Motor neuron (in vitro differentiated cells): ENCODE measurements around the gene NDUFC2. TPM values are rescaled to one million over a fixed set of nuclear protein-coding genes. Genes with fewer than 3 reads are reported as not detected.
A peak's percentile ranks its signal among the peaks of the same experiment; 100 is the strongest.
"Not testable (repeated sequence)": the region's sequence is repeated elsewhere in the genome, so short reads cannot be mapped to it uniquely, and the experiment has no call there.

Experiments used
- ATAC-seq, 8 experiments: fragments of 200-7000 bp; cut with Tn5 transposase; replicated peaks in 6 of 8; 2 replicates each; pipeline ENCODE4 v1.8.0; 2021; ENCODE audit warnings: mild to moderate bottlenecking in 8 of 8, moderate library complexity in 8 of 8
- H3K27ac ChIP-seq, 2 donors: fragments of 250-450 bp; sonication (Bioruptor Pico); 2 replicates each; pipeline ENCODE4 v1.9.0; 2021; ENCODE audit warnings: antibody characterized with exemption in 2 of 2, mild to moderate bottlenecking in 2 of 2, moderate library complexity in 1 of 2
- H3K4me1 ChIP-seq, 2 donors: fragments of 250-450 bp; sonication (Bioruptor Pico); replicated peaks in 1 of 2; 2 replicates each; pipeline ENCODE4 v1.6.1; 2021; ENCODE audit warnings: antibody characterized with exemption in 2 of 2, mild to moderate bottlenecking in 2 of 2, moderate library complexity in 1 of 2
- H3K4me3 ChIP-seq, 5 donors: fragments of 250-450 bp; sonication (Bioruptor Pico); 2 replicates each; pipeline ENCODE4 v1.9.0; 2021; ENCODE audit warnings: antibody characterized with exemption in 5 of 5, mild to moderate bottlenecking in 5 of 5, moderate library complexity in 4 of 5
- WGBS, 10 experiments: fragments of 450-650 bp; shearing (Covaris generic); methylation state at CpG; one replicate each; pipeline ENCODE4 v1.0.0; 2022; 5-methylcytosine and 5-hydroxymethylcytosine counted together
- in situ Hi-C, 9 experiments: fragments of 400-800 bp; cut with MboI; loops; one replicate each; pipeline ENCODE4 v1.15.0; 2021; ENCODE audit warnings: low sequenced_read_pairs in 9 of 9, low pct_unique_long_range_greater_than_20kb in 2 of 9; ENCODE audit not compliant: unreplicated experiment in 9 of 9
- total RNA-seq, 8 experiments: library from RNA; unstranded; fragments of 300-600 nt; gene quantifications; 2 replicates each; pipeline versions ENCODE4 v1.2.3 to v1.2.4, GENCODE V29; 2022

Gene NDUFC2
- total RNA-seq, 8 experiments from 2014 or later = 215 to 389 (median 268) TPM

DNA sequence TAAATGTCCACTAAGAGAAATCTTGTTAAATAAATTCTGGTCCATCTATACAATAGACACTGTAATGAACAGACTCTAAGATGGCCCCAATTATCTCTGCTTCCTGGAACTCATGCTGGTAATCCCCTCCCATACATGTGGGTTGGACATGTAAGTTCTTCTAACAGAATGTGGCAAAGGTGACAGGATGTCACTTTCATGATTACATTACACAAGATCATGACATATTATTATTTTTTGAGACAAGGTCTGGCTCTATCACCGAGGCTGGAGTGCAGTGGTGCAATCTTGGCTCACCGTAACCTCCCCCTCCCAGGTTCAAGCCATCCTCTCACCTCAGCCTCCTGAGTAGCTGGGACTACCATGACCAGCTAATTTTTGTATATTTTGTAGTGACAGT is 14.6 kb upstream of the NDUFC2 start:
- 90 to 100% (median 100%) methylated on average over 1 to 2 of the region's 2 CpGs; no CpG with 5 or more reads in 3 of the 10 experiments for WGBS, 10 experiments
- in situ Hi-C loops = no loop called here
- Histone ChIP-seq H3K4me1 (no peaks in the 10 kb centered on the region), H3K4me3 (no peak overlapping the region), H3K27ac (no peak overlapping the region)
- no peak for ATAC-seq

DNA sequence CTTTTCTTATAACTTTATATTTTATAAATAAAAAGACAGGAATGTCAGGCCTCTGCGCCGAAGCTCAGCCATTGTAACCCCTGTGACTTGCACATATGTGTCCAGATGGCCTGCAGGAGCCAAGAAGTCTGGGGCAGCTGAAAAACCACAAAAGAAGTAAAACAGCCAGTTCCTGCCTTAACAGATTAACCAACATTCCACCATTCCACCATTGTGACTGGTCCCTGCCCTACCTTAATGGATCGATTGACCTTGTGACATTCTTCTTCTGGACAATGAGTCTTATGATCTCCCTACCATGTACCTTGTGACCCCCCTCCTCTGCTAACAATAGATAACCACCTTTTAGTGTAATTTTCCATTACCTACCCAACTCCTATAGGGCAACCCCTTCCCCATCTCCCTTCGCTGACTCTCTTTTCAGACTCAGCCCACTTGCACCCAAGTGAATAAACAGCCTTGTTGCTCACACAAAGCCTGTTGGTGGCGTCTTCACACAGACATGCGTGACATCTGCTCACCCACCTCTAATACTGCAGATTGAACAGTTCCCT is 6.9 kb upstream of the NDUFC2 start:
- ATAC-seq, in situ Hi-C loops, H3K27ac ChIP-seq, H3K4me3 ChIP-seq: not testable (repeated sequence)
- H3K4me1 ChIP-seq = peaks cover 5 to 10% of the 10 kb centered on the region in 2 donors
- 51 to 95% (median 81%) methylated on average over 3 to 6 of the region's 6 CpGs; no CpG with 5 or more reads in 2 of the 10 experiments for WGBS, 10 experiments

DNA sequence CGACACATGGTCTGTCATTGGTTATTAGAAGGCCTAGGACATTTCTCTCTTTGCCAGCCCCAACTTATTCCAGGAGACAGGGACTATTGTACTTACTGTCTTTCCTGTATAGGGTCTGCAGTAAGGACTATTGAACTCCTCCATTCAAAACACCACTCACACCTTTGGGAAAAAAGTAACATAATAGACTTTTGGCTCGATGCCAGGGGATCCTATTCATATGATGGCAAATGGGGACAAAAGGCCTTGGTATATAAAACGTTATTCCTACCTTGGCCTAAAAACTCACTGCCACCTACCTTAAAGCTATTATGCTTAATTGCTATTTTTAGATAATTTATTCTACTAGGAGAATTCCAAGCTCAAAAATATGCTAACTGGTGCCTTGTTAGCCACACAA is 6.3 kb upstream of the NDUFC2 start:
- H3K4me3 ChIP-seq = no peak overlapping the region
- in situ Hi-C loops = no loop called here
- no peak for ATAC-seq
- peaks cover 5 to 10% of the 10 kb centered on the region in 2 donors for H3K4me1 ChIP-seq
- 34 to 100% (median 63%) methylated on average over 1 to 3 of the region's 3 CpGs; no CpG with 5 or more reads in 2 of the 10 experiments for WGBS, 10 experiments
- H3K27ac ChIP-seq = no peak overlapping the region

DNA sequence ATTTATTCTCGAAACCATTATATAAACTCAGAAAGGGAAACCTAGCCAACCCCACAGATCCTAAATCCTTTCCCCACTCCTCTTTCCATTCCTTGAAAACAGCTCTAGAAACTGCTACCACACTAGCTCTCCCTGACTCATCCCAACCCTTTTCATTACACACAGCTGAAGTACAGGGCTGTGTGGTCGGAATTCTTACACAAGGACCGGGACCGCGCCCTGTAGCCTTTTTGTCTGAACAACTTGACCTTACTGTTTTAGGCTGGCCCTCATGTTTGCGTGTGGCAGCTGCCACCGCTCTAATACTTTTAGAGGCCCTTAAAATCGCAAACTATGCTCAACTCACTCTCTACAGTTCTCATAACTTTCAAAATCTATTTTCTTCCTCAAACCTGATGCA is 4.8 kb upstream of the NDUFC2 start:
- H3K4me1 ChIP-seq = peaks cover 10 to 16% of the 10 kb centered on the region in 2 donors
- in situ Hi-C loops, H3K4me3 ChIP-seq, H3K27ac ChIP-seq, ATAC-seq: not testable (repeated sequence)
- WGBS, 10 experiments = 67 to 100% (median 90%) methylated on average over 1 to 8 of the region's 8 CpGs; no CpG with 5 or more reads in 1 of the 10 experiments

DNA sequence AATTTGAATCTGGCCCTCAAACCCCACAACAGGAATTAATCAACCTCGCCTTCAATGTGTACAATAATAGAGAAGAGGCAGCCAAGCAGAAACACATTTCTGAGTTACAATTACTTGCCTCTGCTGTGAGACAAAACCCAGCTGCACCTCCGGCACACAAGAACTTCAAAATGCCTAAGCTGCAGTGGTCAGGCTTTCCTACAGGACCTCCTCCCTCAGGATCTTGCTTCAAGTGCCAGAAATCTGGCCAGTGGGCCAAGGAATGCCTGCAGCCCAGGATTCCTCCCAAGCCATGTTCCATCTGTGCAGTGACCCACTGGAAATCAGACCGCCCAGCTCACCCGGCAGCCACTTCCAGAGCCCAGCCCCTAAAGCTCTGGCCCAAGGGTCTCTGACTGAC is 3.4 kb upstream of the NDUFC2 start:
- Histone ChIP-seq H3K27ac (no peak overlapping the region), H3K4me3 (no peak overlapping the region), H3K4me1 (peaks cover 14 to 20% of the 10 kb centered on the region in 2 donors)
- WGBS, 10 experiments = 0 to 67% (median 63%) methylated on average over 1 to 4 of the region's 4 CpGs; no CpG with 5 or more reads in 7 of the 10 experiments
- in situ Hi-C loops = no loop called here
- no peak for ATAC-seq

DNA sequence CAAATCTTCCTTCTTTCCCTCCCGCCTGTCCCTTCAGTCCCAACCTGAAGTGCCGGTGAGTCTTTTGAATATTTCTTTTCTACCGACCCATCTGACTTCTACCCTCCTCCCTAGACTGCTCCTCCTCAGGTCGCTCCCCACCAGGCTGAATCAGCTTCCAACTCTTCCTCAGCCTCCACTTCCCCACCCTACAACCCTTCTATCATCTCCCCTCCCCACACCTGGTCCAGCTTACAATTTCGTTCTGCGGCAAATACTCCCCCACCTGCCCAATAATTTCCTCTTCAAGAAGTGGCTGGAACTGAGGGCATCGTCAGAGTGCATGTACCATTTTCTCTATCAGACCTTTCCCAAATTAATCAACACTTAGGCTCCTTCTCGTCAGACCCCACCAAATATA is 2.5 kb upstream of the NDUFC2 start:
- 68 to 97% (median 80%) methylated on average over 1 to 8 of the region's 8 CpGs; no CpG with 5 or more reads in 2 of the 10 experiments for WGBS, 10 experiments
- no peak overlapping the region for H3K27ac ChIP-seq
- no peak for ATAC-seq
- H3K4me3 ChIP-seq = no peak overlapping the region
- H3K4me1 ChIP-seq = peaks cover 19 to 21% of the 10 kb centered on the region in 2 donors
- in situ Hi-C loops = no loop called here

DNA sequence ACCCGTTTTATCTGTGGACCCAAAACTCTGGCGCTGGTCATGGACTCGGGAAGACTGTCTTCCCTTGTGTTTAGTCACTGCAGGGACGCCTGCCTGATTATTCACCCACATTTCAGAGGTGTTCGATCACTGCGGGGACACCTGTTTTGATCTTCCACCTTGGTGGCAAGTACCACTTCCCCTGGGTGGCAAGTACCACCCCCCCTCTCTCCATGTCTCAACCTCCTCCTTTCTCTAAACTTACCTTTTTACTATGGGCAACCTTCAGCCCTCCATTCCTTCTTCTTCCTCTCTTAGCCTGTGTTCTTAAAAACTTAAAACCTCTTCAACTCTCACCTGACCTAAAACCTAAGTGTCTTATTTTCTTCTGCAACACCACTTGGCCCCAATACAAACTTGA is 1.9 kb upstream of the NDUFC2 start:
- H3K4me3 ChIP-seq = no peak overlapping the region
- WGBS, 10 experiments = 50 to 100% (median 89%) methylated on average over 1 to 6 of the region's 6 CpGs; no CpG with 5 or more reads in 4 of the 10 experiments
- no peak for ATAC-seq
- H3K27ac ChIP-seq = no peak overlapping the region
- peaks cover 19 to 23% of the 10 kb centered on the region in 2 donors for H3K4me1 ChIP-seq
- in situ Hi-C loops = no loop called here

DNA sequence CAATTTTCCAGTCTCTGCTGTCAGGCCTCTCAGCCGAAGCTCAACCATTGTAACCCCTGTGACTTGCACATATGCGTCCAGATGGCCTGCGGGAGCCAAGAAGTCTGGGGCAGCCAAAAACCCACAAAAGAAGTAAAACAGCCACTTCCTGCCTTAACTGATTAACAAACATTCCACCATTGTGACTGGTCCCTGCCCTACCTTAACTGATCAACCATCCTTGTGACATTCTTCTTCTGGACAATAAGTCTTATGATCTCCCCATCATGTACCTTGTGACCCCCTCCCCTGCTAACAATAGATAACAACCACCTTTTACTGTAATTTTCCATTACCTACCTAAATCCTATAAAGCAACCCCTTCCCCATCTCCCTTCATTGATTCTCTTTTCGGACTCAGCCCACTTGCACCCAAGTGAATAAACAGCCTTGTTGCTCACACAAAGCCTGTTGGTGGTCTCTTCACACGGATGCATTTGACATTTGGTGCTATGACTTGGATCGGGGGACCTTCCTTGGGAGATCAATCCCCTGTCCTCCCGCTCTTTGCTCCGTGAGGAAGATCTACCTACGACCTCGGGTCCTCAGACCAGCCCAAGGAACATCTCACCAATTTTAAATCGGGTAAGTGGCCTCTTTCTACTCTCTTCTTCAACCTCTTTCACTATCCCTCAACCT is 1.3 kb upstream of the NDUFC2 start:
- H3K27ac ChIP-seq = no peak overlapping the region
- H3K4me3 ChIP-seq = no peak overlapping the region
- H3K4me1 ChIP-seq = peaks cover 19 to 26% of the 10 kb centered on the region in 2 donors
- ATAC-seq = no peak
- in situ Hi-C loops = no loop called here
- 61 to 100% (median 91%) methylated on average over 1 to 11 of the region's 11 CpGs; no CpG with 5 or more reads in 1 of the 10 experiments for WGBS, 10 experiments

DNA sequence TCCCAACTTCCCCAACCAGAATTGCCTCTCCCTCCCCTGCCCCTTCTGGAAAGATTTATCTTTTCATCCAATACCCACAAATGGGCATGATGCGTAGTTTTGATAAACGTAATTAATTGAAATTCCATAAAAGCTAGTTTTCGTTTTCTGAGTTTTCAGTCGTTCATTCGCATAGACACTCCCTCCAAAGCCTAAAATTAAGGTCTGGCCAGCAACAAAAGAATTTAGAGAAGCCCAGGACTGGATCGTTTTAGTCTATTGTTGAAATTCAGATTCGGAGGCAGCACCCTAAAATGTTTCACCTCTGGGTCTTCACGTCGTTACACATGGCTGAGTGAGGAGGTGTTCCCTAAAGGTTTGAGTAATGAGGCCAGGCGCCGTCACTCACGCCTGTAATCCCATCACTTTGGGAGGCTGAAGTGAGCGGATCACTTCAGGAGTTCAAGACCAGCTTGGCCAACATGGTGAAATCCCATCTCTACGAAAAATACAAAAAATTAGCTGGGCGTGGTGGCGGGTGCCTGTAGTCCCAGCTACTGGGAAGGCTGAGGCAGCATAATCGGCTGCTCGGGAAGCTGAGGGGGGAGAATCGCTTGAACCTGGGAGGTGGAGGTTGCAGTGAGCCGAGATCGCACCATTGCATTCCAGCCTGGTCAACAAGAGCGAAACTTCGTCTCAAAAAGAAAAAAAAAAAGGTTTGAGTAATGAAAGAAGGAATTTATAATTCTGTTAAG is 589 bp upstream of the NDUFC2 start:
- in situ Hi-C loops = no loop called here
- H3K27ac ChIP-seq = peak overlapping the region; percentile 78 to 91
- peak in 2 of 8 experiments; percentile 13 to 25 for ATAC-seq
- WGBS, 10 experiments = 36 to 85% (median 71%) methylated on average over 1 to 19 of the region's 23 CpGs
- peaks cover 19 to 26% of the 10 kb centered on the region in 2 donors for H3K4me1 ChIP-seq
- peak overlapping the region; percentile 67 to 100 (median 83) for H3K4me3 ChIP-seq

DNA sequence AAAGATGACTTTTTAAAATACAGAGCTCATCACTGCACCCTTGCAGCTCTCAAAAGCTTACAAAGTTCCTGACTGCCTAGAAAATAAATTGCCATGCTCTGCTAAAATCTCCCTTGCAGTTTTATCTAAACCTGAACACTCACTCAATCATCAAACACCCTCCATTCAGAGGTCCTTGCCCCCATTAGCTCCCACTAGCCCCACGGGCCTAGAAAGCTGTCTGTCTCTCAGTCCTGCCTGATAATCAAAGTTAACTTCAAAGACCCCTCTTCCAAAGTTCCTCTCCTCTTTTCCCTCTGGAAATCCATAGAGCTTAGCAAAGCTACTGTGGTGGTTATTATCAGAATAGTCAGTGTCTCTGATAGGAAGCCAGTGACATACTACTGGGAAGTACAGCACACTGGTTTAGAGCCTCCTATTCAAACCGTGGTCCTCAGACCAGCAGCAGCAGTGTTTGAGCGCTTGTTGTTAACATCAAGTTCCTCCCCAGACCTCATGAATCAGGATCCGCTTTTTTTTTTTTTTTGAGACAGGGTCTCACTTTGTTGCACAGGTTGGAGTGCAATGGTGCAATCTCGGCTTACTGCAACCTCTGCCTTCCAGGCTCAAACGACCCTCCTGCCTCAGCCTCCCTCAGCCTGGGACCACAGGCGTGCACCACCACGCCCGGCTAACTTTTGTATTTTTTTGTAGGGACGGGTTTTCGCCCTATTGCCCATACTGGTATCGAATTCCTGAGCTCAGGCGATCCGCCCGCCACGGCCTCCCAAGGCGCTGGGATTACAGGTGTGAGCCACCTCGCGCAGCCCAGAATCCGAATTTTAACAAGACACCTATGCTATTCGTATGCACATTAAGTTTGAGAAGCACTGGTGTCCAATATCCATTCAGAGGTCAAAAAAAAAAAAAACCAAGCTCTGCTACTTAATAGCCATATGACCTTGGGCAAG is 1.2 kb downstream of the NDUFC2 start:
- Histone ChIP-seq H3K4me3 (peak overlapping the region; percentile 67 to 100 (median 83)), H3K4me1 (peaks cover 19 to 21% of the 10 kb centered on the region in 2 donors), H3K27ac (no peak overlapping the region)
- in situ Hi-C loops = no loop called here
- no peak for ATAC-seq
- WGBS, 10 experiments = 0 to 80% (median 41%) methylated on average over 1 to 9 of the region's 21 CpGs; no CpG with 5 or more reads in 2 of the 10 experiments

DNA sequence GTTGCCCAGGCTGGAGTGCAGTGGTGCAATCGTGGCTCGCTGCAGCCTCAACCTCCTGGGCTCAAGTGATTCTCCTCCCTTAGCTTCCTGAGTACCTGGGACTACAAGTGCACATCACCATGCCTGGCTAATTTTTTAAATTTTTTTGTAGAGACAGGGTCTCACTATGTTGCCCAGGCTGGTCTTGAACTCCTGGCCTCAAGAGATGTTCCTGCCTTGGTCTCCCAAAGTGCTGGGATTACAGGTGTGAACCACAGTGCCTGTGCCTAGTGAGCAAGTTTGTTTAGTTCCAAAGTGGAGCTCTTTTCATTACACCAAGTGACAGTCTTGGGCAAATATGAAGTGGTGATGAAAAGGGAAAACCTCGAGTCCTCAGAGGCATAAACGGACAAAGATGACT is 2.1 kb downstream of the NDUFC2 start:
- H3K4me3 ChIP-seq, in situ Hi-C loops, H3K27ac ChIP-seq, ATAC-seq: not testable (repeated sequence)
- 50 to 100% (median 88%) methylated on average over 1 to 4 of the region's 4 CpGs; no CpG with 5 or more reads in 1 of the 10 experiments for WGBS, 10 experiments
- H3K4me1 ChIP-seq = peaks cover 16 to 18% of the 10 kb centered on the region in 2 donors

DNA sequence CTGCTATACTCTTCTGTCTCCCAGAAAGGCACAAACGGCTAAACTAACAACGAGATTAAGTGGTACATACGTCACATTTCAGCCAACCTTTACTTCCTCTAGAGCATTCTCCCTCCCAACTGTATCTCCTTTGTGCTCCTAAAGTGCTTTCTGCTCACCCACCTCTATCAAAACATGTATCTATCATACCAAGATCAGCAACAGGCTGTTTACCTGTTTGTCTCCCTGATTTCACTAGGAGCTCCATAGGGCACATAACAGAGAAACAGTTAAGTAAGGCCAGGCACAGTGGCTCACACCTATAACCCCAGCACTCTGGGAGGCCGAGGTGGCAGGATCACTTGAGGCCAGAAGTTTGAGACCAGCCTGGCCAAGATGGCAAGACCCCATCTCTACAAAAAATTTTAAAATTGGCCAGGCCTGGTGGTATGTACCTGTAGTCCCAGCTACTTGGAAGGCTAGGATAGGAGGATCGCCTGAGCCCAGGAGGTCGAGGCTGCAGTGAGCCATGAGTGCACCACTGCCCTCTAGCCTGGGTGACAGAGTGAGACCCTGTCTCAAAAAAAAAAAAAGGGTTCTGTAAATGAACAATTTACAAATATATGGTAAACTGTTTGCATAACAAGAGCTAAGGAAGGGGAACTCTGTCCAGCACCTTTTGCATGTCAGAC is 2.8 kb downstream of the NDUFC2 start:
- whole genome bisulfite sequencing, 10 experiments = 20 to 100% (median 90%) methylated on average over 1 to 5 of the region's 6 CpGs; no CpG with 5 or more reads in 2 of the 10 experiments
- no peak for ATAC-seq
- Histone ChIP-seq H3K4me1 (peaks cover 14 to 16% of the 10 kb centered on the region in 2 donors), H3K4me3 (no peak overlapping the region), H3K27ac (no peak overlapping the region)
- in situ Hi-C loops = no loop called here
